HEK293 (cell line): ENCODE measurements around the gene MATCAP1.
A peak's percentile ranks its signal among the peaks of the same experiment; 100 is the strongest.

Experiments
- CTCF ChIA-PET: fragments of 350-600 bp; formaldehyde crosslinking; extraction: SDS; loops from one replicate; lab custom pipeline; 2021; ENCODE audit warnings: antibody characterized with exemption; lab: Yijun Ruan, JAX
- POLR2A ChIA-PET: fragments of 300-600 bp; formaldehyde crosslinking; extraction: SDS; loops from one replicate; lab custom pipeline; 2020; ENCODE audit warnings: antibody characterized with exemption, inconsistent platforms; lab: Yijun Ruan, JAX
- H3K27ac ChIP-seq: fragments of 200-500 bp; sonication (Bioruptor generic); 2 replicates; pipeline ENCODE4 v1.5.1; 2014; ENCODE audit warnings: low read depth, low read length, control low read depth, inconsistent platforms; ENCODE audit errors: extremely low read depth
- H3K36me3 ChIP-seq, 2 experiments: fragments of 200-500 bp in 1 of 2; sonication (Bioruptor generic) in 1 of 2; 1 replicate in 1 of 2; 2 replicates in 1 of 2; pipeline ENCODE4 v1.5.1; 2014 to 2017; ENCODE audit warnings: inconsistent platforms in 2 of 2, low read length in 2 of 2; ENCODE audit not compliant: control insufficient read depth in 2 of 2, insufficient read depth in 1 of 2
- H3K4me1 ChIP-seq: fragments of 200-500 bp; sonication (Bioruptor generic); 2 replicates; pipeline ENCODE4 v1.5.1; 2014; ENCODE audit warnings: mild to moderate bottlenecking, low read length, inconsistent platforms; ENCODE audit not compliant: control insufficient read depth, insufficient read depth
- H3K4me3 ChIP-seq: 2 replicates; pipeline ENCODE4 v1.5.1; 2011; ENCODE audit warnings: low read depth, mild to moderate bottlenecking, control low read depth, low read length, moderate library complexity
- H3K9me3 ChIP-seq: fragments of 200-500 bp; sonication (Bioruptor generic); 2 replicates; pipeline ENCODE4 v1.5.1; 2014; ENCODE audit warnings: low read depth, low read length, inconsistent platforms; ENCODE audit not compliant: control insufficient read depth, insufficient read depth
- BCL6B ChIP-seq: fragments of 450-650 bp; formaldehyde crosslinking; IDR thresholded peaks from 2 replicates; pipeline ENCODE4 v1.5.1; 2017; ENCODE audit warnings: missing biosample characterization, missing genetic modification characterization
- FEZF1 ChIP-seq: fragments of 450-650 bp; formaldehyde crosslinking; IDR thresholded peaks from 2 replicates; pipeline ENCODE4 v1.5.1; 2016; ENCODE audit warnings: missing biosample characterization, missing genetic modification characterization
- PRDM10 ChIP-seq: fragments of 450-650 bp; formaldehyde crosslinking; IDR thresholded peaks from 2 replicates; pipeline ENCODE4 v1.5.1; 2016; ENCODE audit warnings: missing biosample characterization, missing genetic modification characterization
- SALL2 ChIP-seq: fragments of 450-650 bp; formaldehyde crosslinking; IDR thresholded peaks from 2 replicates; pipeline ENCODE4 v1.5.0; 2017; ENCODE audit warnings: missing biosample characterization, mild to moderate bottlenecking, missing genetic modification characterization, borderline replicate concordance
- SP7 ChIP-seq: fragments of 450-650 bp; formaldehyde crosslinking; IDR thresholded peaks from 2 replicates; pipeline ENCODE4 v1.5.1; 2016; ENCODE audit warnings: missing biosample characterization, missing genetic modification characterization
- ZBTB17 ChIP-seq: fragments of 450-650 bp; formaldehyde crosslinking; IDR thresholded peaks from 2 replicates; pipeline ENCODE4 v1.5.1; 2016; ENCODE audit warnings: missing biosample characterization, missing genetic modification characterization
- ZBTB48 ChIP-seq: fragments of 450-650 bp; formaldehyde crosslinking; IDR thresholded peaks from 2 replicates; pipeline ENCODE4 v1.5.1; 2016; ENCODE audit warnings: missing biosample characterization, missing genetic modification characterization
- ZNF121 ChIP-seq: fragments of 450-650 bp; formaldehyde crosslinking; IDR thresholded peaks from 2 replicates; pipeline ENCODE4 v1.5.1; 2016; ENCODE audit warnings: missing biosample characterization, missing genetic modification characterization
- ZNF132 ChIP-seq: fragments of 450-650 bp; formaldehyde crosslinking; IDR thresholded peaks from 2 replicates; pipeline ENCODE4 v1.5.1; 2017; ENCODE audit warnings: missing biosample characterization, missing genetic modification characterization, borderline replicate concordance
- ZNF211 ChIP-seq: fragments of 450-650 bp; formaldehyde crosslinking; IDR thresholded peaks from 2 replicates; pipeline ENCODE4 v1.5.1; 2016; ENCODE audit warnings: low read depth, missing biosample characterization, missing genetic modification characterization
- ZNF530 ChIP-seq: fragments of 450-650 bp; formaldehyde crosslinking; IDR thresholded peaks from 2 replicates; pipeline ENCODE4 v1.5.1; 2016; ENCODE audit warnings: low read depth, missing biosample characterization, missing genetic modification characterization
- ZNF544 ChIP-seq: fragments of 450-650 bp; formaldehyde crosslinking; IDR thresholded peaks from 2 replicates; pipeline ENCODE4 v1.5.0; 2017; ENCODE audit warnings: missing biosample characterization, missing genetic modification characterization
- ZNF560 ChIP-seq: fragments of 450-650 bp; formaldehyde crosslinking; IDR thresholded peaks from 2 replicates; pipeline ENCODE4 v1.5.1; 2017; ENCODE audit warnings: missing biosample characterization, missing genetic modification characterization, borderline replicate concordance
- ZNF645 ChIP-seq: fragments of 450-650 bp; formaldehyde crosslinking; IDR thresholded peaks from 2 replicates; pipeline ENCODE4; 2016; ENCODE audit warnings: missing biosample characterization, missing genetic modification characterization
- ZNF670 ChIP-seq: fragments of 450-650 bp; formaldehyde crosslinking; IDR thresholded peaks from 2 replicates; pipeline ENCODE4 v1.5.1; 2016; ENCODE audit warnings: missing biosample characterization, missing genetic modification characterization, low read depth

The MATCAP1 gene

GRCh38 chr16:67190448-67191399 lies 7.0 kb upstream of the MATCAP1 start (continued):
- TF ChIP-seq SP7 (tag by site-specific recombination) (peak; percentile 92), ZNF121 (peak; percentile 89), PRDM10 (tag by site-specific recombination) (peak; percentile 54)
- TF ChIP-seq, all 188 proteins: peak for 5

- Histone ChIP-seq H3K27ac (no peak within 1 kb of the TSS), H3K9me3 (no peaks in the 10 kb centered on the region), H3K36me3 (peaks cover 4 to 23% of the 10 kb centered on the region in 2 experiments; a peak in 2 of 3 replicates), H3K4me3 (no peak within 1 kb of the TSS), H3K4me1 (peaks cover 7% of the 10 kb centered on the region)
- POLR2A ChIA-PET, result interaction anchor here (0.6 kb wide), 1 partner anchor 57 kb away, joined by 4 read pairs; no protein-coding TSS in a partner anchor
- CTCF ChIA-PET, result interaction anchor here (0.7 to 1.2 kb wide), 2 partner anchors 35 to 174 kb away, joined by 5 to 6 read pairs; no protein-coding TSS in a partner anchor
- TF ChIP-seq ZNF530 (tag by site-specific recombination) (no peak), SALL2 (tag by site-specific recombination) (no peak)
These were observed 6.3 kb upstream of the MATCAP1 start, which contains the start of gene EXOC3L1 for GRCh38 chr16:67190041-67190440. EXOC3L1 (minus strand) TSS chr16:67190136; CDS start chr16:67189676, 460 bp downstream.

GRCh38 chr16:67188798-67189197 lies 5.0 kb upstream of the MATCAP1 start:
- H3K4me3 ChIP-seq, result no peak overlapping the region
- H3K4me1 ChIP-seq, result peaks cover 7% of the 10 kb centered on the region
- TF ChIP-seq ZNF544 (tag by site-specific recombination) (no peak), ZBTB48 (no peak), ZNF560 (tag by site-specific recombination) (no peak)
- H3K36me3 ChIP-seq, result peaks cover 0 to 10% of the 10 kb centered on the region in 2 experiments; a peak in 2 of 3 replicates
- no peaks in the 10 kb centered on the region for H3K9me3 ChIP-seq
- ChIA-PET CTCF (interaction anchor here (0.7 to 1.5 kb wide), 4 partner anchors 38 to 228 kb away, joined by 3 to 6 read pairs (median 4); partner anchors contain the start of genes CES3 and TMEM208), POLR2A (interaction anchor here (1.2 kb wide), 1 partner anchor 10 kb away, joined by 3 read pairs; the partner anchor contains the start of gene ELMO3)
- H3K27ac ChIP-seq, result no peak overlapping the region

- POLR2A ChIA-PET, result no interaction called here
- no peak for TF ChIP-seq FEZF1
- no peak for TF ChIP-seq ZNF645 (tag by site-specific recombination)
- no peak for TF ChIP-seq ZBTB17 (tag by site-specific recombination)
- TF ChIP-seq ZNF211, result no peak
- no peak for TF ChIP-seq BCL6B (tag by site-specific recombination)
- no peak for TF ChIP-seq ZNF132
- no peak for TF ChIP-seq ZNF670 (tag by site-specific recombination)
- peaks cover 0 to 6% of the 10 kb centered on the region in 2 experiments; a peak in 2 of 3 replicates for H3K36me3 ChIP-seq
- CTCF ChIA-PET, result interaction anchor here (1.5 kb wide), 1 partner anchor 228 kb away, joined by 6 read pairs; the partner anchor contains the start of gene CES3
- H3K4me1 ChIP-seq, result peaks cover 4% of the 10 kb centered on the region
- no peak overlapping the region for H3K27ac ChIP-seq
- no peak overlapping the region for H3K4me3 ChIP-seq
- H3K9me3 ChIP-seq, result no peaks in the 10 kb centered on the region
These were observed 4.6 kb upstream of the MATCAP1 start for GRCh38 chr16:67188323-67188722.
